Parathyroid adenoma (tissue), 2 donors: ENCODE measurements around the gene ODAD3.

Experiments used
- H2AFZ ChIP-seq: fragments of 300-600 bp; sonication (generic); one replicate; pipeline ENCODE4 v1.7.0; 2017; ENCODE audit warnings: antibody characterized with exemption, mild to moderate bottlenecking
- H3K27ac ChIP-seq: fragments of 300-600 bp; sonication (generic); one replicate; pipeline ENCODE4 v1.7.0; 2017
- H3K27me3 ChIP-seq: fragments of 300-600 bp; sonication (generic); one replicate; pipeline ENCODE4 v1.7.0; 2017; ENCODE audit warnings: low read length; ENCODE audit not compliant: control insufficient read depth, insufficient read depth
- H3K36me3 ChIP-seq: fragments of 300-600 bp; sonication (generic); one replicate; pipeline ENCODE4 v1.7.0; 2017; ENCODE audit warnings: low read length; ENCODE audit not compliant: control insufficient read depth, insufficient read depth
- H3K4me1 ChIP-seq: fragments of 300-600 bp; sonication (generic); one replicate; pipeline ENCODE4 v1.7.0; 2017; ENCODE audit warnings: control low read depth
- H3K4me2 ChIP-seq: fragments of 300-600 bp; sonication (generic); one replicate; pipeline ENCODE4 v1.7.0; 2017; ENCODE audit warnings: low read length
- H3K4me3 ChIP-seq: fragments of 300-600 bp; sonication (generic); one replicate; pipeline ENCODE4 v1.7.0; 2017; ENCODE audit warnings: low read depth, low read length
- H3K79me2 ChIP-seq: fragments of 300-600 bp; sonication (generic); one replicate; pipeline ENCODE4 v1.7.0; 2017; ENCODE audit warnings: control low read depth
- H3K9ac ChIP-seq: fragments of 300-600 bp; sonication (generic); one replicate; pipeline ENCODE4 v1.7.0; 2017; ENCODE audit warnings: mild to moderate bottlenecking
- H3K9me3 ChIP-seq: fragments of 300-600 bp; sonication (generic); one replicate; pipeline ENCODE4 v1.7.0; 2017; ENCODE audit warnings: low read length; ENCODE audit not compliant: control insufficient read depth
- CTCF ChIP-seq: fragments of 300-600 bp; sonication (generic); IDR thresholded peaks from one replicate; pipeline ENCODE4 v1.7.0; 2017; ENCODE audit warnings: antibody characterized with exemption, mild to moderate bottlenecking
- donor health status: primary hyperparathyroidism.

The ODAD3 gene

GRCh38 chr19:11480715-11481533 lies 46.0 kb upstream of the ODAD3 start, which contains the start of gene ELAVL3:
Gene ELAVL3, minus strand, starts transcription at chr19:11481046. Its CDS starts 438 bp downstream, at chr19:11480608.
- no peak for TF ChIP-seq CTCF
- H2AFZ ChIP-seq = peak within 1 kb of the TSS; percentile 42
- H3K9me3 ChIP-seq = no peaks in the 10 kb centered on the region
- H3K4me2 ChIP-seq = no peak within 1 kb of the TSS
- H3K27ac ChIP-seq = no peak within 1 kb of the TSS
- no peaks in the 10 kb centered on the region for H3K79me2 ChIP-seq
- H3K4me1 ChIP-seq = peaks cover 3% of the 10 kb centered on the region
- no peaks in the 10 kb centered on the region for H3K36me3 ChIP-seq
- H3K27me3 ChIP-seq = no peaks in the 10 kb centered on the region
- no peak within 1 kb of the TSS for H3K4me3 ChIP-seq
- no peak within 1 kb of the TSS for H3K9ac ChIP-seq

- Histone ChIP-seq H3K79me2 (no peaks in the 10 kb centered on the region), H3K4me3 (no peak overlapping the region), H2AFZ (peak overlapping the region; percentile 42), H3K27ac (no peak overlapping the region), H3K9ac (no peak overlapping the region), H3K4me2 (no peak overlapping the region), H3K27me3 (no peaks in the 10 kb centered on the region), H3K4me1 (peaks cover 3% of the 10 kb centered on the region), H3K36me3 (no peaks in the 10 kb centered on the region), H3K9me3 (no peaks in the 10 kb centered on the region)
- no peak for TF ChIP-seq CTCF
Observed at GRCh38 chr19:11479898-11480714, 45.2 kb upstream of the ODAD3 start.

GRCh38 chr19:11479090-11479897 lies 44.4 kb upstream of the ODAD3 start:
- Histone ChIP-seq H3K36me3 (no peaks in the 10 kb centered on the region), H3K27ac (no peak overlapping the region), H3K4me1 (peaks cover 3% of the 10 kb centered on the region), H3K9ac (no peak overlapping the region), H3K4me3 (no peak overlapping the region), H3K27me3 (no peaks in the 10 kb centered on the region), H3K9me3 (no peaks in the 10 kb centered on the region), H3K79me2 (no peaks in the 10 kb centered on the region), H3K4me2 (no peak overlapping the region), H2AFZ (peak overlapping the region; percentile 42)
- no peak for TF ChIP-seq CTCF

GRCh38 chr19:11478167-11479089 lies 43.5 kb upstream of the ODAD3 start:
- no peaks in the 10 kb centered on the region for H3K36me3 ChIP-seq
- no peak overlapping the region for H3K27ac ChIP-seq
- H2AFZ ChIP-seq = no peak overlapping the region
- H3K79me2 ChIP-seq = no peaks in the 10 kb centered on the region
- H3K9ac ChIP-seq = no peak overlapping the region
- no peak overlapping the region for H3K4me3 ChIP-seq
- no peaks in the 10 kb centered on the region for H3K27me3 ChIP-seq
- no peak overlapping the region for H3K4me2 ChIP-seq
- H3K4me1 ChIP-seq = peaks cover 3% of the 10 kb centered on the region
- TF ChIP-seq CTCF = no peak
- no peaks in the 10 kb centered on the region for H3K9me3 ChIP-seq
